COLO668 (cell line): ENCODE data around the gene MTHFR.

Source experiments
- DNase-seq: peaks from one replicate; lab custom pipeline; 2025; ENCODE audit not compliant: unreplicated experiment; lab: John Stamatoyannopoulos, UW

MTHFR gene

GRCh38 chr1:11761988-11762406 lies 43.8 kb downstream of the MTHFR start, which contains the start of gene C1orf167:
TSS of gene C1orf167 (plus strand) at chr1:11762193. CDS start at chr1:11764401, 2,208 bp downstream.
- no peak for DNase-seq

DNA sequence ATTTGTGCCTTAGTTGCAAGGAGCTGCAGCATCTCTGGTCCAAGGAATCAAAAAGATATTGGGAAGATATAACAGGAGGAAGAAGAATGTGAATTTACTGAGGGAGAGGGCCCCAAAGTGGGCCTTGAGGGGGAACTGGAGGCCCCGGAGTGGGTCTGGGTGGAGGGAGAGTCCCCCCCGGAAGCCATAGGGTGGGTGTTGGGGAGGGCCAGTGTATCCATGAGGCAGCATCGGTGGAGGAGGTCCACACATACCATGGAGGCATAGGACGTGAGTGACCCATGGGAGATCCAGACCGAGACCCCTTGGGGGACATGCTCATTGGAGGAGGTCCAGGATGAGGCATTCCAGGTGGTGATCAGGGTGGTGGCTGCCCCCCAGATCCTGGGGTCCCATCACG lies 44.5 kb downstream of the MTHFR start:
- DNase-seq = no peak

- no peak for DNase-seq
Measured at GRCh38 chr1:11759791-11760190, 46.0 kb downstream of the MTHFR start.

GRCh38 chr1:11757047-11757446 lies 48.7 kb downstream of the MTHFR start:
- no peak for DNase-seq

- DNase-seq = no peak
Measured at GRCh38 chr1:11753555-11754208, 52.1 kb downstream of the MTHFR start.

- DNase-seq = no peak
Measured at GRCh38 chr1:11752359-11753088, 53.2 kb downstream of the MTHFR start.

- DNase-seq = no peak
Measured at GRCh38 chr1:11751087-11751486, 54.7 kb downstream of the MTHFR start.

DNA sequence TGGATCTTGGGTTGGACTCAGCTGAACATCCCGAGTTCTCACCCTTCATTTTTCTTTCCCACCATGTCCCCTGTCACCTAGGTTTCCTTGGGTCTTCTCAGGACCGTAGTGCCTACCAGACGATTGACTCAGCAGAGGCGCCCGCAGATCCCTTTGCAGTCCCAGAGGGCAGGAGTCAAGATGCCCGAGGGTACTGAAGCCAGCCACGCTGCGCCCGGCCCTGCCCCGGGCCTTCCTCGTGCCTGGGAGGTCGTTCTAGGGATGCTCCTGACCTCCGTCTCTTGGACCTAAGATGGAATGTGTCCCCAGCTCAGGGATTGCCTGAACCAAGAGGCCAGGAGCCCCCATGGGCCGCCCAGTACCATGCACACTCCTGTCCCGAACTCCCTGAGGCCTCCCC lies 55.8 kb downstream of the MTHFR start:
- DNase-seq = no peak

- peak; percentile 42 for DNase-seq
Measured at GRCh38 chr1:11749203-11749689, 56.5 kb downstream of the MTHFR start.

DNA sequence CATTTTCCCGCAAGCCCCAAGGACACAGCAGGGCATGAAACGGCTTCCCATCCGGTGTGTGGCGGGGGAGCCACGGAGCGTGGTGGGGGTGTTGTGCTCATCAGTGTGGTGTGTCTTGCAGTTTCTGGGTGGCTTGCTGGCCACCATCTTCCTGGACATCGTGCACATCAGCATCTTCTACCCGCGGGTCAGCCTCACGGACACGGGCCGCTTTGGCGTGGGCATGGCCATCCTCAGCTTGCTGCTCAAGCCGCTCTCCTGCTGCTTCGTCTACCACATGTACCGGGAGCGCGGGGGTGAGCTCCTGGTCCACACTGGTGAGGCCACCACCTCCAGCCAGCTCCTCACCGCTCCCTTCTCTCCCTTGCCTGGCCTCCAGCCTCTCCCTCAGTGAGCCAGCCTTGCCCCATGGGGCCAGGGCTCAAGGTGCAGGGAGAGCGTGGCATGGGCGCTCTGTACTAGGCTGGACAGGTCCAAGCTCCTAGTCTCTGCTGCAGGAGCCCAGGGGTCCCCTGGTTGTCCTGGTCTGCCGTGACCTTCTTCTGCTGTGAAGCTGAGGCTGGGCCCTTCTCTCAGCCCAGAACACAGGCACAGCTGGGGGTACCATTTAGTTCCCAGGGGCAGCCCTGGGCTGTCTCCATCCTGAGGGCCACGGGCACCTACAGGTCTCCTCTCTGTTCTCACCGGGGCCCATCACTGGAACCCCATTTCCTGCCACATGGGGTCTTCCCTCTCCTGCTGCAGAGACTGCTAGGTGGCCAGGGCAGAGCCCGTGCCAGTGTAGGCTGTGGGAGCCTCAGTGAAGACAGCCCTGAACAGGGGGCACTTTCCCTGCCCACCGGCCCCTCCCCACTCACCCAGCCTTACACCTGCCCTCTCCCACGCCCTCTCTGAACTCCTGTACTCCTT lies 57.2 kb downstream of the MTHFR start:
- DNase-seq = no peak

- DNase-seq = no peak
Measured at GRCh38 chr1:11746795-11747487, 58.8 kb downstream of the MTHFR start.

DNA sequence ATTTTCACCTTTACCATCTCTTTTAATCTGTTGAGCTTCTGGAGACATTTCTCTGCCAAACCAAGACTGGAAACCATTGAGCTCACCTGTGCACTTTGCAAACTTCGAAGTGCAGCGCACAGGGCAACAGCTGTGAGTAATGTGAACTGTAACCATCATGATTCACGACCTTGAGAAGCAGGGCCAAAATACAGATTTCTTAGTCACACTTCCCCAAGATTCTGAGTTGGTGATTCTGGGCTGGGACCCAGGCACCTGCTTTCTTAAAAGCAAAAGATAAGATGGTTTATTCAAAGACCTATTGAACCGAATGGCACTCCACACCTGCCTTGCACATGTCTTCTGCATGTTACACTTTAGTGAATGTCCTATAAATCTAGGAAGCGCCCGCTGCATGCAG lies 59.7 kb downstream of the MTHFR start:
- DNase-seq = no peak

GRCh38 chr1:11744287-11744686 lies 61.5 kb downstream of the MTHFR start:
- no peak for DNase-seq

- no peak for DNase-seq
Measured at GRCh38 chr1:11741919-11742558, 63.7 kb downstream of the MTHFR start.

DNA sequence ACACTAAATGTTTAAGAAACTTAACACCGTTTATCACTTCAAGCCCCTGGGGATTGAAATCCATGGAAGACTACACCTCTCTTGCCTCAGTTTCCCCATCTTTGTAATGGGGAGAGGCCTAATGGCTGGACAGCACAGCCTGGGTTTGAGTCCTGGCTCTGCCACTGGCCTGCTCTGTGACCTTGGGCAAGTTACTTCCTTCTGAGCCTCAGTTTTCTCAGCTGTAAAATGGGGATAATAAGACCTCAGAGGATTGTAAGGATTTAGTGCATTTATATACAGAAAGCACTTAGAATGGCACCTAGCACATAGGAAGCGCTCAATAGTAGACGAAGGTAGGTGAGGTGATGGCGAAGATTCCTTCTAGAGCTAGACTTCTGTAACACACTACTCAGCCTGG lies 64.3 kb downstream of the MTHFR start:
- no peak for DNase-seq

- DNase-seq = no peak
Measured at GRCh38 chr1:11740258-11741192, 65.2 kb downstream of the MTHFR start.

GRCh38 chr1:11738783-11739182 lies 67.0 kb downstream of the MTHFR start:
- no peak for DNase-seq

DNA sequence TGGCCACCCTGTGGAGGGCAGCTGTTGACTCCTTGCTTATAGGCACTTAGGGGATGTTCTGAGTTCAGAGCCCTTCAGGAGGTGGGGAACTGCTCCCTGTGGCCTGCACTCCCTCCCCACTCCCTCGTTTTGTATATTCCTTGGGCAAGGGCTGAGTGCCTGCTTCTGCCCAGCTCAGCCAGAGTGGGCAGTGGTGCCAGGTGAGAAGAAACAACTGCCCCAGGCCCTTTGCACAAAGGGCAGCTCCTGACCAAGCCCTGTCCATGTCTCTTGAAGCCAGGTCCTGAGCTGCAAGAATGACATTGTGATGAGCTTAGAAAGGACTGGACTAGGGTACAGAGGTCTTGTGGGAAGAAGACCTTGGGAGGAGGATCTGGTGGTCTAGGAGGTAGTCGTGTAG lies 67.7 kb downstream of the MTHFR start:
- no peak for DNase-seq
